Fibroblast of pulmonary artery (primary cell): ENCODE measurements around the gene RBM47.

ENCODE experiments used
- DNase-seq: peaks from one replicate; pipeline ENCODE4 v3.0.0-alpha.2; 2010; ENCODE audit warnings: low read depth
- H3K4me3 ChIP-seq: replicated peaks from 2 replicates; pipeline ENCODE4 v1.5.1; 2011; ENCODE audit warnings: low read depth, mild to moderate bottlenecking, control low read depth, low read length, moderate library complexity
- CTCF ChIP-seq: IDR thresholded peaks from 2 replicates; pipeline ENCODE4 v1.5.1; 2011; ENCODE audit warnings: mild to moderate bottlenecking, control low read depth, low read length, inconsistent platforms; ENCODE audit errors: missing control alignments

The RBM47 gene

DNA sequence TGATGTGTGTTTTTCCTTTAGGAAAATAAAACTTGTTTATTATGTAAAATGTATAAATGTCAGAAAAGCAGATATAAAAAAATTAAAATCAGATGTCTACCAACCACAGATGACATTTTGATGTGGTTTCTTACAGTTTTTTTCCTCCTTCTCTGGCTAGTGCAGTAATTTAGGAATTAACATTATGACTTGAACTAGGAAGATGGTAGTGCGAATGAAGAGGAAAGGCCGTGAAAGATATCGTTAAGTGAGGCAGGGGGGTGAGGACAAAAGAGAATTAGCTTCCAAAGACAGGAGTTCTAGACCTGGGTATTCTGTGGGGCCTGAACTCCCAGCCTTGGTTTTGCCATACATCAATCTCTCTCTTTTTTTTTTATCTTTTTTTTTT lies 98.0 kb downstream of the RBM47 start:
- TF ChIP-seq CTCF: no peak
- H3K4me3 ChIP-seq: no peak overlapping the region
- DNase-seq: no peak

GRCh38 chr4:40530961-40531635 lies 98.6 kb downstream of the RBM47 start:
- no peak for DNase-seq
- no peak overlapping the region for H3K4me3 ChIP-seq
- TF ChIP-seq CTCF: no peak

DNA sequence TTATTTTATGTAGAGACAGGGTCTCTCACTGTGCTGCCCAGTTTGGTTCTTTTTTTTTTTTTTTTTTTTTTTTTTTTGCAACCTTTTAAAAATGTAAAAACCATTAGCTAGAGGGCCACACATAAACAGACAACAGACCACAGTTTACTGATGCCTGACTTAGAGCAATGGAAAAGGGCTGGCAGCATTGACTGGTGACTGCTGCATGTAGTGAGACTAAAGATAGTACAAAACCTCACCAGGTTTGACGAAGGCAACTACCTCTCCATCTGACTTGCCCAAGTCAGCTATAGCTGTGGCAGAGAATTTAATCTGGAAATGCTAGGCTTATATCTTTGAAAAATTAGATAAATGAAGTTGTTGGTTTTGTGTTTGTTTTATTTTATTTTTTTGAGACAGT lies 102.9 kb downstream of the RBM47 start:
- no peak for DNase-seq
- no peak overlapping the region for H3K4me3 ChIP-seq
- TF ChIP-seq CTCF: no peak

DNA sequence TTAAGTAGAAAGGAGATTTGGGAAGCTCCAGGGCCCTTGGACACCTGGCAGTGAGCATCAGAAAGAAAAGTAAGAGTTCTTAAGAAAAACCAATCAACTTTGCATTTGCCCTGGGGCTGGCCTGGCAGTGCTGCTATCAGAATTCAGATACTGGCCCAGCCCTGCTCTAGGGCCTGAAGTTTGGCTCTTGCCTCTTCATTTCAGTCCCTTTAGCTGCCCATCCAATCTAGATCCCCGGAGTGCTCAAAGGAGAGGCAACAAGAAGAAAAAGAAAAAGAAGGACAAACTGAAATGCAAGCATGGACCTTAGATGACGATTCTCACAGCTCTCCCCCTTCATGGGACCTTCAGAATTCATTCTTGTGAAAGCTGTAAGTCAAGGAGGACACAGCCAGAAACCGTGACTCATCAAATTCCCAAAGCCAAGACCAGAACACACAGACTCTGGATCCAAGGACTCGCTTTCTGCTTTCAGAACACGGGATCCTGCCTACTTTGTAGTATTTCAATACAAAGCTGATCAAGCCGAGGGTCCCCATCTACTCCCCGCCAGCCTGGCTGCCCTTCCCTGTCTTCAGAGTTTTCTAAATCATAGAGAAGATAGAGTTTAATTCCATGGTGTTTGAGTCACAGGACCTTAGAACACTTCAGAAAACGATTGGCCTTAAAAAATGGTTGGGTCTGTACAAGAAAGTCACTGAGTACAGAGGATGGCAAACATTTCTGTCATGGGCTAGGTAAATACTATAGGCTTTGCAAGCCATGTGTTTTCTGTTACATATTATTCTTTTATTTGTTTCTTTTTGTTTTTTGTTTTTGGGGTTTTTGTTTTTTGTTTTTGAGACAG lies 103.7 kb downstream of the RBM47 start:
- peak; percentile 94 for DNase-seq
- no peak for TF ChIP-seq CTCF
- no peak overlapping the region for H3K4me3 ChIP-seq

GRCh38 chr4:40524366-40525041 lies 105.2 kb downstream of the RBM47 start:
- peak; percentile 70 for DNase-seq
- no peak overlapping the region for H3K4me3 ChIP-seq
- TF ChIP-seq CTCF: no peak

GRCh38 chr4:40523581-40523980 lies 106.1 kb downstream of the RBM47 start:
- DNase-seq: no peak
- no peak overlapping the region for H3K4me3 ChIP-seq
- TF ChIP-seq CTCF: no peak
